Activated T-cell treated with anti-CD3 and anti-CD28 coated beads, Interleukin-2, amount 50 U/mL, for 1 hour (primary cell): ENCODE measurements around the gene TRIM61.
A peak's percentile ranks its signal among the peaks of the same experiment; 100 is the strongest.
"Not testable (repeated sequence)": the region's sequence is repeated elsewhere in the genome, so short reads cannot be mapped to it uniquely, and the experiment has no call there.

Experiments
- DNase-seq: peaks from one replicate; pipeline ENCODE4 v3.0.0-alpha.2; 2020

Gene TRIM61

DNA sequence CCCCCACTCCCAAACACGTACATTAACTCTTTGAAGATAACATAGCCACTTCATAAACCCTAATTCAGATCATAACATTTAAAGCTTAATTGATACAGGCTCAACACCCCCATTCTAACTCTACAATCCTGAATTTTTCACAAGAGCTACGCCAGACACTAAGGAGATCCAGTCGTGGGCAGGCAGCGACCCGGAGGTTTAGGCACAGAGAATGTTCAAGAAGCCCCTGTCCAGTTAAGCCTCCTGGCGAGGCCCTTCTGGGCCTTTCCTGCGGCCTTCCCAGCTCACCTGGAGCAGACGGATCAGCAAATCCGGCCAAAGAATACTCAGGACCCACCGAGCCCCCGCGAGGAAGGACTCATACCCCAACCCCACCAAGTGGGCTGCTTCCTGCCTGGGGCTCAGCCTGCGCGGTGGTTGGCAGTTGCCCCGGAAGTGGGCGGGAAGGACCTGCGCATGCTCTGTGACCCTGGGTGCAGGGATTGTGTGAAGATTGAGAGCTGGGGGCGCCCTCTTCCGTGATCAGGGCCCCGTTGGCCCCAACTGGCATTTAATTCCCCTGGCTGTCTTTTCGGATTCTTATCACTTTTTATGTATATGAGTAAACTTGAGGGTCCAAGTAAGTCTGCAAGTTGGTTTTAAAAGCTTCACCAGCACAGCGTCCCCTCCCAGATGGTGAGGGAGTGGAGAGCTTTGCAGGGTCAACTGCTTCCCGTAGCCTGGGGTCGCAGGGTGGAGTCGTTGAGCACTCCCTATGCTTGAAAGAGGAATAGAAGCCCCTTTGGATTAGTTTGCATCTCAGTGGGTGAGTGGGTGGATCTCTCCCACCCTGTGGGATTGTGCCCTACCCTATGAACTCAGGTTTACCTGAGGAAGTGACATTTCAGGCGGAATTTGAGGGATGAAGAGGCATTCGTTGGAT lies at the start of gene TRIM61:
TSS of gene TRIM61 (minus strand) at position 415 of the 922 bp plus-strand sequence. CDS start 7,655 bp downstream, outside the sequence.
- peak; percentile 55 for DNase-seq

DNA sequence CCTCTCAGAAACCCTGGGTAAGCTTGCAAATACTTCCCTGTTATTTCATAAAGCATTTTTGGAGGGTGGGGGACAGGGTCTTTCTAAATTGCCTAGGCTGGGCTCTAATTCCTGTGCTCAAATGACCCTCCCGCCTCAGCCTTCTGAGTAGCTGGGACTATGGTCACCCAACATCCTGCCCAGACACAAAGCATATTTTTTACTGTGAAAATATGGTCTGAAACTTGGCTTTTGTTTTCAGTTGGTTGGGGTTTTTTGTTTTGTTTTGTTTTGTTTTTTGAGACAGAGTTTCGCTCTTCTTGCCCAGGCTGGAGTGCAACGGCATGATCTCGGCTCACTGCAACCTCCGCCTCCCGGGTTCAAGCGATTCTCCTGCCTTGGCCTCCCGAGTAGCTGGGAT lies 48.3 kb upstream of the TRIM61 start:
- not testable (repeated sequence) for DNase-seq

DNA sequence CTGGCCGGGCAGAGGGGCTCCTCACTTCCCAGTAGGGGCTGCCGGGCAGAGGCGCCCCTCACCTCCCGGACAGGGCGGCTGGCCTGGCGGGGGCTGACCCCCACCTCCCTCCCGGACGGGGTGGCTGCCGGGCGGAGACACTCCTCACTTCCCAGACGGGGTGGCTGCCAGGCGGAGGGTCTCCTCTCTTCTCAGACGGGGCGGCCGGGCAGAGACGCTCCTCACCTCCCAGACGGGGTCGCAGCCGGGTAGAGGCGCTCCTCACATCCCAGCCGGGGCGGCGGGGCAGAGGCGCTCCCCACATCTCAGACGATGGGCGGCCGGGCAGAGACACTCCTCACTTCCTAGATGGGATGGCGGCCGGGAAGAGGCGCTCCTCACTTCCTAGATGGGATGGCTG lies 42.5 kb upstream of the TRIM61 start:
- DNase-seq, result not testable (repeated sequence)

DNA sequence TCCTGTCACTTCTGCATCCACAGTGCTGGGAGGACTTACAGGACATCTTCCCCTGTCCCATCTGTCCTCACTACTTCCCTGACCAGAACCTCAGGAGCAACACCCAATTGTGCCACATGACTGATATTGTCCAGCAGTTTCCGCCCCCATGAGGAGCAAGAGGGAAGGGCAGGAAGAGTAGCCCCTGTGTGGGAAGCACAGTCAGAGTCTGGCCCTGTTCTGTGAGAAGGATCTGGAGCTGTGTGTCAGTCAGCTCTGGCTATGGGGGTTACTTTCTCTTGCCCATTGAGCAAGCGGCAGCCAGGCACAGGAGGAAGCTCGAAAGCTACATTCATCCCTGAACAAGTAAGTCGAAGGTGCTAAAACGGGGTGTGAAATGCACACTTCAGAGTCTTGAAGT lies 39.5 kb upstream of the TRIM61 start:
- no peak for DNase-seq

DNA sequence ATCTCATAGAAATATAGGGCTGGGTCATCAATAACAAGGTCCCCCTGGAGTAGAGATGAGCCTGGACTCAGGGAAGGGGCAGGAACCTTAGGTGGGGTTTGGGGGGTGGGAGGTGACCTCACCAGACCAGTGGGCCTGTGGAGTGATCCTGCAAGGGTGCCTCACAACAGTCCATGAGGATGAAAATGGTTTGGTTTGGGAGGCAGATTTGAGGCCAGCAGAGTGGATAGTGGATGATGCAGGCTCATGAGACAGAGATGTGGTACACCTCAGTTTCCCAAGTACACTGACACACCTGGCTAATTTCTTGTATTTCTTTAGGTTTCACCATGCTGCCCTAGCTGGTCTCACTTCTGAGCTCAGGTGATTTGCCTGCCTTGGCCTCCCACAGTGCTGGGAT lies 36.2 kb upstream of the TRIM61 start:
- DNase-seq, result no peak

DNA sequence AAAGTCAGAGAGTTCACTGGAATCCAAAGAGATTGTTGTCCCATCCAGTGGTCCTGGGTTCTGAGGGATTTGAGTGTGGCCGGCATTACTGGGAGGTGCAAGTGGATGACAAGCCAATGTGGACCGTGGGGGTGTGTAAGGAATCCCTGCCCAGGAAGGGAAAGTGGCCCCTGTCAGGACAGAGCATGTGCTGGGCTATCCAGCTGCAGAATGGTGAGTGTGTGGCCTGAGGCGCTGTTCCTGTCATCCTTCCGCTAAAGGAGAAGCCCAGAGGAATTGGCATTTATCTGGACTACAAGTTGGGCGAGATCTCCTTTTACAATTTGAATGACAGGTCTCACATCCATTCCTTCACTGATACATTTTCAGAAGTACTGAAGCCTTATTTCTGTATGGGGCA lies 33.9 kb upstream of the TRIM61 start:
- DNase-seq, result no peak

DNA sequence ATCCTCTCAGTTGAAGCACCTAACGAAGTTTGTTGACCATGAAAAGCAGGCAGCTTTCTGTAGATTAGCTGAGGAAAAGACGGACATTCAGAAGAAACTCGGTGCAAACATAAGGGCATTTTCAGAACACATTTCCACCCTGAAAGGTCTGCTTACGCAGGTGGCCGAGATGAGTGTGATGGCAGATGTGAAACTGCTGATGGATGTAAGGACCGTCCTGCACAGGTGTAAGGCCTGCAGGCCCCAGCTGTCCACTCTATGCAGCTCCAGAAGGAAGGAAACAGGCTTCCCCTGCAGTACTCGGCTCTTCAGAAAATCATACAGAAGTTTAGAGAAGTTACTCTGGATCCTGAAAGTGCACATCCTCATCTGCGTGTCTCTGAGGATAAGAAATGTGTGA lies 33.5 kb upstream of the TRIM61 start:
- no peak for DNase-seq

DNA sequence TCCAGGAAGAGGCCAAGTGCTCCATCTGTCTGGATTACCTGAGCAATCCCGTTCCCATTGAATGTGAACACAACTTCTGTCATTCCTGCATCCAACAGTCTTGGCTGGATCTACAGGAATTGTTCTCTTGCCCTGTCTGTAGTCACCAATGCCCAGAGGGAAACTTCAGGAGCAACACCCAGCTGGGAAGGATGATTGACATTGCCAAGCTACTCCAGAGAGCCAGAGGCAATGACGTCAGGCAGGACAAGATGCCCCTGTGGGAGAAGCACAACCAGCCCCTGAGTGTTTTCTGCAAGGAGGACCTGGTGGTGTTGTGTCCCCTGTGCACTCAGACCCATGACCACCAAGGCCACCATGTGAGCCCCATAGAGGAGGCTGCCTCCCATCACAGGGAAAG lies 33.0 kb upstream of the TRIM61 start:
- no peak for DNase-seq

DNA sequence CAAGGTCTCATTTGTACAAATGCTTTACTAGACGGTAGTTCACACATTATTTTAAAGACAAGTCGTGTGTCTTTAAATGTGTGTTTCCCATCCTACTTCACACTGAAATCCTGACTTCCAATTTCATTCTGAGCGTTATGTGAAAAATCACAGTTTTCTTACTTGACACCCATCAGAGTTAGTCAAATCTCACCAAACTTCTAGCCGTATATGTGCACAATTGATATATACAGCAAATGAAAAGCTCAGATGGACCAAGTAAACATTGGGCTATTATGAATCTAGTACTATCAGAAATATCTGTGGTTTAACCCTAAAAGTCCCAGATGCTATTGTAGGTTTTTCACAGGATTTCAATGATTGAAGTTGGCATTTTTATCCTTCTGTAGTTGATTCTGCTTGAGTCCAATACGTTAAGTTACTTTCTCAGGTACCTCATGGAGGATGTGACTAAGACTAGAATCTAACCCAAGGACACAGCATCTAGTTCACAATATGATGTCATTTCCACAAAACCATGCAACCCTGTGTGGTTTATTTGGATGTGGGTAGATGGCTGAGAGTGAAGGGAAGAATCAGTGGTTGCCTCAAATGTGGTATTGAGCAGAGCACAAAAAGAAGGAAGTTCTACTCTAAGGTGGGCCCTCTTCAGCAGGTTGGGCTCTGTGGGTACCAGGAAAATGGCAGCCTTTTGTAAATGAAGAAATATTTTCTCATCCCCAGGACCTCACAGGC lies 32.2 kb upstream of the TRIM61 start:
- DNase-seq, result no peak

DNA sequence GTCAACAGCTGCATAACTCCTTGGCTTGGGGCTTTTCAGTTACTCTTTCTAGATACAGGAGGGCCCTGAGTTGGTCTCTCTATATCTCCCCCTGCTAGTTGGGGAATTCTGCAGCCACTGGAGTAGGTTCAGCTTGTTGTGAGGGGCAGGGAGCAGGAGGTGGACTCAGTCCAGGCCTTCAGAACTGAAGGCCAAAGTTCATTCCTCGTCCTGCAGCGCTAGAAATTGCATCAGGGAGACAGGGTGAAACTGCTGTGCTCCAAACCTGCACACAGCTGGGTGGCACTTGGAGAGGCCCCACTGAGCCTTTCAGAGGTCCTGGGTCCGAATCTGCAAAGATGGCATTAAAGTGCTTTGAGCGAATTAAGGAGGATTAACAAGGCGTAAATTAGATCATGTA lies 29.4 kb upstream of the TRIM61 start:
- DNase-seq, result no peak

DNA sequence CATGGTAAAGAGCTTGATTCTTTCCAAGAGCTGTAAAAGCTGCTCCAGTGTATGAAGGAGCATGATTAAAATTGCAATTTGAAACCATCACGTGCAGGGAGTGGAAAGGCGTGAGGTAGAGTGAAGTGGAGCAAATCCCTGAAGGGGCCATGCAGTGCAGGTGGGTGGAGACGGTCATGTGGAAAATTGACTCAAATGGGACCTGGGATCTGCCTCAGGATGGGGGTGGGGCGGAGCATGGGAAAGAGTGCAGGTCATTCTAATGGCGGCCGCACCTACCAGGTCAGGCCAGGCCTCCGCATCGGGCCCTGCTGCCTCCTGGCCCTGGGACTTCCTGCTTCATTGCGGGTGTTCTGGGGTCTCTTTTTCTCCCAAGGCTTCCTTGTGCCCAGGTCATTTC lies 29.0 kb upstream of the TRIM61 start:
- no peak for DNase-seq

DNA sequence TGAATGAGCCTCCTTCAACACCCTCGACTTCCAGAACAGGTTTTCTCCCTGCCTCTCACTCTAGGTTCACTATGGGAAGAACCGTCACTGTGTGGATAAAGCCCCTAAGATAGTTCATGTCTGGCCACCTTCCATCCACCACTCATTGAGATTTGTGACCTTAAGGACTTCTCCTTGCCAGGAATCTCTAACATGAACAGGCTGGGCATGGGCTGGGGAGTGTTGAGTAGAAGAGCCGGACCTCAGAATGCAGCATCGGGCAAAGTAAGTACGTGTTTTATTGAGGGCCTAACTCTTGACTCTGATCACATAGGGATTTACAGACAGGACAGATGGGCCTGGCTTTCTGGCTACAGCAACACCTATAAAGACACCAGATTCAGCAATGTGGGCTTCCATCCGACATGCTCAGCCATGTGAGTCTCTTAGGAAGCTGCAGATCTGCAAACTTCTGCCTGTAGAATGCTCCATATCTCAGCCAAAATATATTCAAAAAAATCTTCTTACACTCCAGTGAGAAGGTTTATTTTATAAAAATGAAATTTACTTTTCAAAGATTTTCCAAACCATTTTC lies 28.0 kb upstream of the TRIM61 start:
- no peak for DNase-seq

DNA sequence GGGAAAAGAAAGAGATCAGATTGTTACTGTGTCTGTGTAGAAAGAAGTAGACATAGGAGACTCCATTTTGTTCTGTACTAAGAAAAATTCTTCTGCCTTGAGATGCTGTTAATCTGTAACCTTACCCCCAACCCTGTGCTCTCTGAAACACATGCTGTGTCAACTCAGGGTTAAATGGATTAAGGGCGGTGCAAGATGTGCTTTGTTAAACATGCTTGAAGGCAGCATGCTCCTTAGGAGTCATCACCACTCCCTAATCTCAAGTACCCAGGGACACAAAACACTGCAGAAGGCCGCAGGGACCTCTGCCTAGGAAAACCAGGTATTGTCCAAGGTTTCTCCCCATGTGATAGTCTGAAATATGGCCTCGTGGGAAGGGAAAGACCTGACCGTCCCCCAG lies 24.5 kb upstream of the TRIM61 start:
- not testable (repeated sequence) for DNase-seq

DNA sequence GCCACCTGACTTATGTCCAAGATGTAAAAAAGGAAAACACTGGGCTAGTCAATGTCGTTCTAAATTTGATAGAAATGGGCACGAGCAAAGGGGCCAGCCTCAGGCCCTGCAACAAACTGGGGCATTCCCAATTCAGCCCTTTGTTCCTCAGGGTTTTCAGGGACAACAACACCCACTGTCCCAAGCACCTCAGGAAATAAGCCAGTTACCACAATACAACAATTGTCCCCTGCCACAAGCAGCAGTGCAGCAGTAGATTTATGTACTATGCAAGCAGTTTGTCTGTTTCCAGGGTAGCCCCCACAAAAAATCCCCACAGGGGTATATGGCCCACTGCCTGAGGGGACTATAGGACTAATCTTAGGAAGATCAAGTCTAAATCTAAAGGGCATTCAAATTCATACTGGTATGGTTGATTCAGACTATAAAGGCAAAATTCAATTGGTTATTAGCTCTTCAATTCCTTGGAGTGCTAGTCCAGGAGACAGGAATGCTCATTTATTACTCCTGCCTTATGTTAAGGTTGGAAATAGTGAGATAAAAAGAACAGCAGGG lies 21.1 kb upstream of the TRIM61 start:
- not testable (repeated sequence) for DNase-seq

DNA sequence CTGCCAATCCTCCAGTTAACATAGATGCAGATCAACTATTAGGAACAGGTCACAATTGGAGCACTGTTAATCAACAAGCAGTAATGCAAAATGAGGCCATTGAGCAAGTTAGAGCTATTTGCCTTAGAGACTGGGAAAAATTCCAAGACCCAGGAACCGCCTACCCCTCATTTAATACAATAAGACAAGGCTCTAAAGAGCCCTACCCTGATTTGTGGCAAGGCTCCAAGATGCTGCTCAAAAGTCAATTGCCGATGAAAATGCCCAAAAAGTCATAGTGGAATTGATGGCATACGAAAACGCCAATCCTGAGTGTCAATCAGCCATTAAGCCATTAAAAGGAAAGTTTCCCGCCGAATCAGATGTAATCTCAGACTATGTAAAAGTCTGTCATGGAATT lies 20.5 kb upstream of the TRIM61 start:
- DNase-seq, result no peak

DNA sequence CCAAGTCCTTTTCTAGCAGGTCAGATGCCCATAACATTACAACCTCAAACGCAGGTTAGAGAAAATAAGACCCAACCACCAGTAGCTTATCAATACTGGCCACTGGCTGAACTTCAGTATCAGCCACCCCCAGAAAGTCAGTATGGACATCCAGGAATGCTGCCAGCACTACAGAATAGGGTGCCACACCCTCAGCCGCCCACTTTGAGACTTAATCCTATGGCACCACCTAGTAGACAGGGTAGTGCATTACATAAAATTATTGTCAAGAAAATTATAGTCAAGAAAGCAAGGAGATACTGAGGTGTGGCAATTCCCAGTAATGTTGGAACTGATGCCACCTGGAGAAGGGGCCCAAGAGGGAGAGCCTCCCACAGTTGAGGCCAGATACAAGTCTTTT lies 19.9 kb upstream of the TRIM61 start:
- DNase-seq, result no peak

DNA sequence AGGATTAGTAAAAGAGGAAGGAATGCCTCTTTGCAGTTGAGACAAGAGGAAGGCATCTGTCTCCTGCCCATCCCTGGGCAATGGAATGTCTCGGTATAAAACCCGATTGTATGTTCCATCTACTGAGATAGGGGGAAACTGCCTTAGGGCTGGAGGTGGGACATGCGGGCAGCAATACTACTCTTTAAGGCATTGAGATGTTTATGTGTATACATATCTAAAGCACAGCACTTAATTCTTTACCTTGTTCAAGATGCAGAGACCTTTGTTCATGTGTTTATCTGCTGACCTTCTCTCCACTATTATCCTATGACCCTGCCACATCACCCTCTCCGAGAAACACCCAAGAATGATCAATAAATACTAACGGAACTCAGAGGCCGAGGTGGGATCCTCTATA lies 18.7 kb upstream of the TRIM61 start:
- not testable (repeated sequence) for DNase-seq

DNA sequence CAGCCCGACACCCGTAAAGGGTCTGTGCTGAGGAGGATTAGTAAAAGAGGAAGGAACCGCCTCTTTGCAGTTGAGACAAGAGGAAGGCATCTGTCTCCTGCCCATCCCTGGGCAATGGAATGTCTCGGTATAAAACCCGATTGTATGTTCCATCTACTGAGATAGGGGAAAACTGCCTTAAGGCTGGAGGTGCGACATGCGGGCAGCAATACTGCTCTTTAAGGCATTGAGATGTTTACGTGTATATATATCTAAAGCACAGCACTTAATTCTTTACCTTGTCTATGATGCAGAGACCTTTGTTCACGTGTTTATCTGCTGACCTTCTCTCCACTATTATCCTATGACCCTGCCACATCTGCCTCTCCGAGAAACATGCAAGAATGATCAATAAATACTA lies 13.3 kb upstream of the TRIM61 start:
- DNase-seq, result not testable (repeated sequence)

DNA sequence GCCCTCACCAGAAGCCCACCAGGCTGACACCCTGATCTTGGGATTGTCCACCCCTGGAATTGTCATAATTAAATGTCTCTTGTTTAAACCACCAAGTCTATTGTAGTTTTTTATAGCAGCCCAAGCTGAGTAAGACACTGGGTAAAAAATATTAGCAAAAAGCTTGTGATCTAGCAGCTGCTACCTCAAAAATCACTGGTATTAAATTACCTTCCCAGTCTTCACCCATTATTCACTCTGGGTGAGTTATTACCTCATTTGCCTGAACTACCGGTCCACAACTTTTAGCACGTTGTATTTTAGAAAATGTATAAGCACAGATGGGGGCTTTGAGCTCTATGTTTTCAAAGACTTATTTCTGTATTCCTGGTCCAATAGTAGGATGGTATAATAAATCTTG lies 12.0 kb upstream of the TRIM61 start:
- DNase-seq, result no peak

DNA sequence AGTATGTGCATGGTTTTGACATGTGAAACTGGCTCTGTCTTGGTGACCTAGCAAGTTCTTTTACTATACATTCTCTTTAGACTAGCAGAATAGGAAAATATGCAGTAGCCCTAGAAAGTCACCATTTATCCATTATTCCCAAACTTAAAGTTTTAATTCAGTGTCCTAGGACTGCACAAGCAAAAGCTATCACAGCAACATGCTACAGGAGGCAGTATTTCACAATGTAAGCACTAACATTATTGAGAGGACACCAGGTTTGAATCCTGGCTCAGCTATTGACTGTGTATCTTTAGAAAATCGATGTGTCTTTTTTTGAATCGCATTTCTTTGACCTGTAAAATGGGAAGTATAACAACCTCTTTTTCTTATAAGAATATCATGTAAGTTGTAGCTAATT lies 5.5 kb downstream of the TRIM61 start:
- not testable (repeated sequence) for DNase-seq

DNA sequence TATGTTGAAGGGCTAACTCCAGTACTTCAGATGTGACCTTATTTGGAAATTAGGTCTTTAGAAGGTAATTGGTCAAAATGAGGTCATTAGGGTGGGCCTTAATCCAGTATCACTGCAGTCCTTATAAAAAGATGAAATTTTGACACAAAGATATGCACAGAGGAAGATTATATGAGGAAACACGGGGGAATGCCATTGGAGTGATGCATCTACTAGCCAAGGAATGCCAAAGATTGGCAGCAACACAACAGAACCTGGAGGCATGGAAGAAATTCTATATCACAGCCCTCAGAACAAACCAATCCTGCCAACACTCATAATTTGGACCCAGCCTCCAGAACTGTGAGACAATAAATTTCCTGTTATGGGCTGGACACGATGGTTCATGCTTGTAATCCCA lies 17.6 kb downstream of the TRIM61 start:
- DNase-seq, result no peak

DNA sequence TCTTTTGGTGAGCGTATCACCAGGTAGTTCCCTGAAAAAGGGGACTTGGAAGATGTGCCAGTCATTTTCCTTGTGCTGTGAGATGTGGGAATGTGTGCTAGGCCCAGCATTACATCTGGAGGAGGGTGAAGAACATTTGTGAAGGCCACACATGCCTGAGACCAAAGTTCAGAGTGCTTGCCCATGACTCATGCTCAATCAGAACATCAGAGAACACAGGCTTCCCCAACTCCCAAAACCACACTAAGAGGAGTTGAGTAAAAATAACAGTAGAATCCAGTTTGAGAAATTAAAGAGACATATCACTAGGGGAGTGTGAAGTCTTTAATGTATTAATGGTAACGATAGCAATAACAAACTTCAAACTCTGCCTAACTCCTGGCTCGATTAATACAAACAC lies 18.0 kb downstream of the TRIM61 start:
- not testable (repeated sequence) for DNase-seq
